Amniotic stem cell (primary cell): ENCODE results near the gene TTC22.

ENCODE experiments used
- DNase-seq: peaks from one replicate; lab custom pipeline; 2025; lab: John Stamatoyannopoulos, UW

Gene TTC22

DNA sequence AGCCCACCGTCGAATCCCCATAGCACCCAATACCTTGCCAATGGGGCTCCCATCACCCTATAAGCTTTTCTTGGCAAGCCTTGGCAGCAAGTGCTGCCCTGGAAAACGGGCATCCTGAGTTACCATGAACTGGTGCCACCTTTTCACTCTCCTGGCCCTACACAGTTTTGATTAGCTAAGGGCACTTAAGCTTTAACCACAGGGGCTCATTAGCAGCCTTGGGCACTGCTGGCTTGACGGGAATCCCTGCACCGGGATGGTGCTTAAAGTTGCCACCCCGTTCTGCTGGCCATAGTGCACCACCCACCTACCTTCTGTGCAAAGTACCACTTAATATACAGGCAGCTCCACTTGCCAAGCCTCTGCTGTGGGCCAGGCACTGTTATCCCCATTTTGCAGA, 50.5 kb downstream of the TTC22 start:
- DNase-seq, result no peak

DNA sequence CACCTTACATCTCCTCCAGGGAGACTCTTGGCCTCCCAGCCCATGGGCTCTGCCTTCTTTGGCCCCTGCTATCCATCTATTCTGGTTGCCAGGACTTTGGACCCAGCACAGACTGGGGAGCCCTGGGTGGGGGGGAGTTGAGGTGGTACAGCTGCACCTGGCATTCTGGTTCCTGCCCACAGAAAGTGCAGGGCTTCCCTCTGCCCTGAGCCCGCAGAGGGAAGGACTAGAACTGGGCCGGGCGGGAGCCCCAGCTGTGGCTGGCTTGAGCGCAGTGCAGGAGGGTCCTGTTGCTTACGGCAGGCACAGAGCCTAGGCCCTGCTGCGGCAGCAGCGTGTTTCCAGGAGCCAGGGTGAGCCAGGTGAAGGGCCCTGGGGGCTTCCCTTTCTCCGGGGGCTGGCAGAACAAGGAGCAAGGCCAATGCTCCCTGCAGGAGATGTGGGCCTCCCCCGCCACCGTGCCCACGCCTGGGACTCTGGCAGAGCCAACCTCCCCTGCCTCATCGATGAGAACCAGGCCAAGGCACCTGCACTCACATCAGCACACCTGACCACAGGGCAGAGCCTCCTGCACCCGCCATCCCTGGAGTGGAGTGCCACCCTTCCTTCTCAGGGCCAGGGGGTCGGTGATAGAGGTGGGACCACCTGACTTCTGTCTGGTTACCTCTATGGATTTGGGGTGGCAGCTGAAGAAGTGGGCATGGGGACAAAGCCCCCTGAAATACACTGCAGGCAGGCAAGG, 52.9 kb downstream of the TTC22 start:
- no peak for DNase-seq

GRCh38 chr1:54745864-54746263, 55.3 kb downstream of the TTC22 start:
- no peak for DNase-seq

DNA sequence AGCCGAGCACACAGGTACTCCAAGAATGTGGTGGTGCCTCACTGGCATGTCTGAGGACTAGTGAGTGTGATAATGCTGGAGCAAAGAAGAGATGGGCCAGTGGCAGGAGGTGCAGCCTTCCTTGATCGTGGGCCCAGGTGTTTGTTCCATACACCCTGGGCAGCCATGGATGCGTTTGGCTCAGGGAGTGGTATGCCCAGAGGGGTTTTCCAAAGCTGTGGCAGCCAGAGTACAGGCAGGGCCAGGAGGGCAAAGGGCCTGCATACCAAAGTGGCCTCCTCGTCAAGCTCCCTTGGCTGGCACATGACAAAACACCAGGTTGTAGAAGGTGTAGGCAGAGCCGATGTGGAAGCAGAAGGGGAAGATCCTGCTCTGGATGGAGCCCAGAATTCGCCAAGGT, 55.8 kb downstream of the TTC22 start:
- no peak for DNase-seq

DNA sequence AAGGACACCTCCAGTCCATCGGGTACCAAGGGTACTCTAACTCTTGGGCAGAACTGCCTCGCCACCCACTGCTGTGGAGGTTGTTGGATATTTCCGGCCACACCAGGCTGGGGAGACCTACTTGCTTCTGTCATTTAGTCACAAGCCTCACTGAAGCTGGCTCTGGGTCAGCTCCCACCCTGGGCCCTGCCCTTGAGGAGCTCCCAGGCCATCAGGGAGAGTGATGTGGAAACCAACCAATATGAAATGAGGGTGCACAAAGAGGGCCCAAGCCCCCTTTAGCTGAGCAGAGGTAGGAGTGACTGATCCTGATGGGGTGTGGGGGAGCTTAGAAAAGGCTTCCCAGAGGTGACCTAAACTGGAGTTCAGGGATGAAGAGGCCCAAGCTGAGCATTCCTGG, 56.4 kb downstream of the TTC22 start:
- no peak for DNase-seq

DNA sequence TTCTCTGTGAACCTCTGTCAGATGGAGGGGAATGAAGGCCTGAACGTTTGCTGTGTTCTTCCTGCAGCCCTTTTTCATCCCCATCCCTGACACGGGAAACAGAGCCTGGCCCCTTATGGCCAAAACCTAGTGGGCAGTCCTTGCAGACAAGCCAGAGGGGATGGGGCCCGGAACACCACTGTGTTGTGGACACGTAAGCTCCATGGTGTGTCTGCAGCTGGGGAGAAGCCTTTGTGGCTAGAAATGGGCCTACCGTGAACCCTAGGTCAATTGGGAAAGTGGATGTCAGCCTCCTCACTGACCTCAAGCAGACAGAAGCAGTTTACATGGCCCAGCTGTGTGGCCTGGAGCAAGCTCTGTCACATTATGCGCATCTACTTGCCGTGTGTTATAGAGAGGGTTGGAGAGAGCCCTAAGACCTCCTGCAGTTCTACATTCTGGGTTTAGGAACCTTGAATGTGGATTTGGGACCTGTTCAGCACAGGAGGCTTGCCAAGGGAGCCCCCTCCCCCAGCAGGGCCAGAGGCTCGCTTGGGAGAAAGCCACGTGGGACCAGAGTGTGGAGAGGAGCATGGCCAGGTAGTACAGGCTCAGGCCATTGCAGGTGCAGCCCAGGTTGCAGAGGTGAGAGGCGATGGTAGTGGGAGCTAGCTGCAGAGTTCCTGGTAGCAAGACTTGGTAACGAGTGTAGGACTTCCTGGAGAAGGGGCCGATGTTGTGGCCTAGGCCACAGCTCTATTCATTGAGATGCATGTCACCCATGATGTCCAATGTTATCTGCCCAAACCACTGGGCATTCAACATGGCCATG, 57.5 kb downstream of the TTC22 start:
- no peak for DNase-seq

DNA sequence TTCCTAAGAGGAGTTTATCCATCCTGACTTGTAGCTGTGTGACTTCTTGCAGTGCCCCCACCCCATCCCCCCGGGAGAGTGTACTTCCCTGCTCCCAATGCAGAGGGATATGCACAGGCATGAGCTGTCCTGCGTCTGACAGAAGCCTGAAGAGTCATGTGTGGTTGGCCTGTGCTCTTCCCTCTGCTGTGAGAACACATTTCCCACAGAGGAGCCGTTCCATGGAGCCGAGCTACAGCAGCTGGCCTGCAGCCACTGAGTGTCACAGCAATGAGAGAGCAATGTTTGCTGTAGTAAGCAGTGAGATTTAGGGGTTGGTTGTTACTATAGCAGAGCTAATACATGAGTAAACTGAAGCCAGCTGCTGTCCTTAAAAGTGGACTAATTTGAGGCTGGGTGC, 58.8 kb downstream of the TTC22 start:
- DNase-seq, result no peak

DNA sequence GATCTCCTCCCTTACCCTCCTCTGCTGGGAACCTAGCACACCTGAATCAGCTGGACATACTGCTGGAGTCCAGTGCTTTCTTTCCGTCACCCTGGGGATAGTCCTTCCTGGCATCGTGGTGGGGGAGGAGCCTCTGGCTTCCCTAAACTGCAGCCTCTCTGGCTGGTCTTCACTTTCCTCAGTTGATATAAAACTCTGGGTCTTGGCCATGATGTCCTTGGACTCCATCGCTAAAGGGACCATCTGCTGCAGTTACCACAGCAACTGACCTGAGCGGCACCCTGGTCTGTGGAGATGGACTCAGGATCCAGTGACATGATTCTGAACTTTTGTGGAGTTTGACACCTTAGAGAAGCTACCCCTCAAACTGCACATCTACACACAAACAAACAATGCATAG, 59.6 kb downstream of the TTC22 start:
- DNase-seq, result no peak

GRCh38 chr1:54738244-54738643, 62.9 kb downstream of the TTC22 start:
- DNase-seq, result no peak

GRCh38 chr1:54736685-54737084, 64.4 kb downstream of the TTC22 start:
- DNase-seq, result no peak
